ENCODE data around the gene VCAN. TPM values are rescaled to one million over a fixed set of nuclear protein-coding genes. Genes with fewer than 3 reads are reported as not detected.

The VCAN gene
- total RNA-seq, 1 donor from 2014 or later = 178 TPM

- Histone ChIP-seq H3K27me3 (ENCODE audit: control insufficient read depth, insufficient read depth, low read length) (no peaks in the 10 kb centered on the region), H3K36me3 (ENCODE audit: control insufficient read depth, insufficient read depth, low read length) (peaks cover 4% of the 10 kb centered on the region), H3K4me3 (ENCODE audit: low read depth, low read length) (peak overlapping the region; percentile 96)
- TF ChIP-seq CTCF (IDR thresholded peaks at IDR 0.05; ENCODE audit: insufficient read depth, low read length, poor library complexity, severe bottlenecking) = peak; percentile 84
- peak; percentile 95 for DNase-seq (ENCODE audit: low read depth)
Observed at GRCh38 chr5:83473346-83474160, 2.0 kb downstream of the VCAN start.

- no peaks in the 10 kb centered on the region for H3K27me3 ChIP-seq (ENCODE audit: control insufficient read depth, insufficient read depth, low read length)
- peaks cover 4% of the 10 kb centered on the region for H3K36me3 ChIP-seq (ENCODE audit: control insufficient read depth, insufficient read depth, low read length)
- TF ChIP-seq CTCF (IDR thresholded peaks at IDR 0.05; ENCODE audit: insufficient read depth, low read length, poor library complexity, severe bottlenecking) = no peak
- peak; percentile 73 for DNase-seq (ENCODE audit: low read depth)
- peak overlapping the region; percentile 96 for H3K4me3 ChIP-seq (ENCODE audit: low read depth, low read length)
Observed at GRCh38 chr5:83474161-83474796, 2.7 kb downstream of the VCAN start.

- peaks cover 4% of the 10 kb centered on the region for H3K36me3 ChIP-seq (ENCODE audit: control insufficient read depth, insufficient read depth, low read length)
- no peaks in the 10 kb centered on the region for H3K27me3 ChIP-seq (ENCODE audit: control insufficient read depth, insufficient read depth, low read length)
- peak overlapping the region; percentile 96 for H3K4me3 ChIP-seq (ENCODE audit: low read depth, low read length)
- DNase-seq (ENCODE audit: low read depth) = no peak
- TF ChIP-seq CTCF (IDR thresholded peaks at IDR 0.05; ENCODE audit: insufficient read depth, low read length, poor library complexity, severe bottlenecking) = no peak
Observed at GRCh38 chr5:83474991-83475390, 3.4 kb downstream of the VCAN start.

GRCh38 chr5:83475391-83475863 lies 3.9 kb downstream of the VCAN start:
- no peak for TF ChIP-seq CTCF (IDR thresholded peaks at IDR 0.05; ENCODE audit: insufficient read depth, low read length, poor library complexity, severe bottlenecking)
- H3K36me3 ChIP-seq (ENCODE audit: control insufficient read depth, insufficient read depth, low read length) = peaks cover 4% of the 10 kb centered on the region
- peak overlapping the region; percentile 96 for H3K4me3 ChIP-seq (ENCODE audit: low read depth, low read length)
- peak; percentile 79 for DNase-seq (ENCODE audit: low read depth)
- no peaks in the 10 kb centered on the region for H3K27me3 ChIP-seq (ENCODE audit: control insufficient read depth, insufficient read depth, low read length)

- no peaks in the 10 kb centered on the region for H3K27me3 ChIP-seq (ENCODE audit: control insufficient read depth, insufficient read depth, low read length)
- peak overlapping the region; percentile 14 for H3K4me3 ChIP-seq (ENCODE audit: low read depth, low read length)
- no peak for DNase-seq (ENCODE audit: low read depth)
- TF ChIP-seq CTCF (IDR thresholded peaks at IDR 0.05; ENCODE audit: insufficient read depth, low read length, poor library complexity, severe bottlenecking) = no peak
- H3K36me3 ChIP-seq (ENCODE audit: control insufficient read depth, insufficient read depth, low read length) = peaks cover 4% of the 10 kb centered on the region
Observed at GRCh38 chr5:83475935-83476814, 4.6 kb downstream of the VCAN start.
